KG1 (cell line): ENCODE results near the gene PTPN13.
"Not testable (repeated sequence)": the region's sequence is repeated elsewhere in the genome, so short reads cannot be mapped to it uniquely, and the experiment has no call there.

Experiments
- DNase-seq: peaks from one replicate; lab custom pipeline; 2025; lab: John Stamatoyannopoulos, UW

The PTPN13 gene

DNA sequence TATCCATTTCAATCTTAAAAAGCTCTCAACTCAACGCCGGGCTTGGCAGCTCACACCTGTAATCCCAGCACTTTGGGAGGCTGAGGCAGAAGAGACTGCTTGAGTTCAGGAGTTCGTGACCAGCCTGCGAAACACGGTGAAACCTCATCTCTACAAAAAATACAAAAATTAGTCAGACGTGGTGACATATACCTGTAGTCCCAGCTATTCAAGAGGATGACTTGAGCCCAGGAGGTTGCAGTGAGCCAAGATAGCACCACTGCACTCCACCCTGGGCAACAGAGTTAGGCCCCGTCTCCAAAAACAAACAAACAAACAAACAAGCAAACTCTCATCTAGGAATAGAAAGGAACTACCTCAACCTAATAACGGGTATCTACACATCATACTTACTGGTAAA is 50.8 kb downstream of the PTPN13 start:
- DNase-seq, result no peak

DNA sequence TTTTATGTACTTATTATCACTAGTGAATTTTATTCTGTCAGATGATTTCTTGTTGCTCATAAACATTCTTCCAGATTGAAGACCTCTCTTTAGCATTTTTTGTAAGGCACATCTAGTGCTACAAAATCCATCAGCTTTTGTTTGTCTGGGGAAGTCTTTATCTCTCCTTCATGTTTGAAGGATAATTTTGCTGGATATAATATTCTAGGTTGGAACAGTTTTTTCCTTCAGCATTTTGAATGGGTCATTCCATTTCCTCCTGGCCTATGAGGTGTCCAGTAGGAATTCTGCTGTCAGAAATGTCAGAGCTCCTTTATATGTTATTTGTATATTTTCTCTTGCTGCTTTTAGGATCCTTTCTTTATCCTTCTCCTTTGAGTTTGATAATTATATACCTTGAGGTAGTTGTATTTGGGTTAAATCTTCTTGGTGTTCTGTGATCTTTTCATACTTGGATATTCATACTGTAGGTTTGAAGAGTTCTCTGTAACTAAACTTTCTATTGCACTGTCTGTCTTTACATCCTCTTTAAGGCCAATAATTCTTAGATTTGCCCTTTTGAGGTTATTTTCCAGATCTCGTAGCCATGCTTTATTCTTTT is 58.3 kb downstream of the PTPN13 start:
- DNase-seq, result no peak

DNA sequence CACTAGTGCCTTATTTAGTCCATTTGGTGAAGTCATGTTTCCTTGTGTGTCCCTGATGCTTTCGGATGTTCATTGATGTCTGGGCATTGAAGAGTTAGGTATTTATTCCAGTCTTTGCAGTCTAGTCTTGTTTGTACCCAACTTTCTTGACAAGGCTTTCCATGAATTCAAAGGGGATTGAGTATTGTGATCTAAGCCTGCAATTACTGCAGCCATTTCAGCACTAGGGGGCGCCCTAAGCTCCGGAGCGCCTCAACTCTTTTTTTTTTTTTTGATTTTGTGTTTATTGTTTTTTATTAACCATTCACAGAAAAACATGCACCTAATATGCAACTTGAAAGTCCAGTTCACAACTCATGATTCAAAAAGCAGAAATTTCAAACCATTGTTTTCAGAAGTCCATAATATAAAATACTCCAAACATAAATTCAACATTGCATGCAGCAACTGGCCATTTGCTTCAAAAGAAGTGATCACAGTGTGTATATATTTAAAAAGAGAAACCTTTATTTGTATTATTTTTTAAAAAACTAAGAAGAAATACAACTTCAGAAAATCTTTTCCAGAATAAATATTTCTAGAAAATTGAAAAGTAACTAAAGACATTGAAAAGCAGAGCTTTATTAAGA is 59.2 kb downstream of the PTPN13 start:
- no peak for DNase-seq

- DNase-seq, result not testable (repeated sequence)
These were observed 62.7 kb downstream of the PTPN13 start for GRCh38 chr4:86656781-86657180.

DNA sequence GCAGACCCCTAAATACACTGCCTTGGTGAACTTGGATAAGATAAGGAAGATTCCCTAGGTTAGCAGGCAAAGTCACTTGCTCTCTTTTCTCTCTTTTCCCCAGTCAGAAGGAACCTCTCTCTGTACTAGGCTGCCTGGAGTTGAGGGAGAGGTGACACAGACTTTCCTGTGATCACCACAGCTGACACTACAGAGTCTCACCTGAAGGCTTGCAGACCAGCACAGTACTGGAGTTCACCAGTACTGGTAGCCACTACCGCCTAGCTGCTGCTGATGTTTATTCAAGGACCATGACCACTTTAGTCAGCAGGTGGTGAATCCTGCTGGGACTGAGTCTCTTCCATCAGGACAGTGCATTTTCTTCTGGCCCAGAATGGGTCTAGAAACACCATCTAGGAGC is 63.3 kb downstream of the PTPN13 start:
- no peak for DNase-seq

- no peak for DNase-seq
These were observed 63.8 kb downstream of the PTPN13 start for GRCh38 chr4:86657910-86658309.

- no peak for DNase-seq
These were observed 66.3 kb downstream of the PTPN13 start for GRCh38 chr4:86660401-86660800.

DNA sequence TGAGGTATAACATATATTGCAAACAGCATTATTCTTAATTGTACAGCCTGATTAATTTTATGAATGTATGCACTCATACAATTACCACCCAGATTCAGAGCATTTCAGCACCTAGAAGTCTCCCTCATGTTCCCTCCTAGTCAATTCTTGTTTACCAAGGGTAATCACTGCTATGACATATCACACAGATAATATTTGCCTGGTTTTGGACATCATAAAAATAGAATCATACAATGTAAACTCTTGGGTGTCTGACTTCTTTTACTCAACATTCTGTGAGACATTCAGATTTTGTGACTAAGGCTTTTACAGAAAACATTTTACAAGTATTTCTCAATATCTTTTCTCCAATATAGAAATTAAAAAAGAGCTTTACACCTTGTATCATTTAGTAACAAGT is 66.9 kb downstream of the PTPN13 start:
- DNase-seq, result no peak

- DNase-seq, result no peak
These were observed 67.3 kb downstream of the PTPN13 start for GRCh38 chr4:86661418-86661817.

DNA sequence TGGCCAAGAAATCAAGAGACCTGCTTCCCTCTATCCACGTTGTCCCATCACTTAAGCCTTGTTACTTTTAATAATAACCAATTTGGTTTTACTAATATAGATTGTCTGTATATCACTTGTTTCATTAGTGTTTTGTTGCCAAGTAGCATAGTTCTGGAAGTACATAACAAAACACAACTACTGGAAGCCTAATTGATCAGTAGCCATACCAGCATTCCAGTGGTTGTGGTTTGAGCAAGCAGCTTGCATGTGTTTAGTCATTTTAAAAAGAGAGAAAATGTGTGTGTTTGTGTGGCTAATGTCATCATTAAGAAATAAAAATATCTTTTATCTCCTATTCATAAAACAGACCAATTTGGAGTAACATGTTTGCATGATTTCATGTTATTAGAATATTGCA is 70.8 kb downstream of the PTPN13 start:
- DNase-seq, result no peak

DNA sequence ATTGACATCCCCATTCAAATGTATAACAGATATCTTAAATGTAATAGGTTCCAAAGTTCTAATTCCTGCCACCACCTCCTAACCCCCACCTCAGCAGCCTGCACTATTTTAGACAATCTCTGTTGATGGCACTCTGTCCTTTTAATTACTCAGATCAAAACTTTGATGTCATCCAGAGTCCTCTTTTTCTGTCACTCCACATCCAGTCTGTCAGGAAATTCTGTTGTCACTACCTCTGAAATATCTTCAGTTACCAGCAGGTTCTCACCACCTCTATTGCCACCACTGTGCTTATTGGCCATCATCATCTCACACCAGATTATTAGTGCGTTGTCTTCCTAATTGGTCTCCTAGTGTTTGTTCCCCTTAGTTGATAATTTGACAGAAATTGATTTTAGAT is 76.2 kb downstream of the PTPN13 start:
- DNase-seq, result no peak

- no peak for DNase-seq
These were observed 76.6 kb downstream of the PTPN13 start for GRCh38 chr4:86670756-86671155.

GRCh38 chr4:86675548-86675947 is 81.4 kb downstream of the PTPN13 start:
- no peak for DNase-seq

- DNase-seq, result no peak
These were observed 84.7 kb downstream of the PTPN13 start for GRCh38 chr4:86678796-86679195.

DNA sequence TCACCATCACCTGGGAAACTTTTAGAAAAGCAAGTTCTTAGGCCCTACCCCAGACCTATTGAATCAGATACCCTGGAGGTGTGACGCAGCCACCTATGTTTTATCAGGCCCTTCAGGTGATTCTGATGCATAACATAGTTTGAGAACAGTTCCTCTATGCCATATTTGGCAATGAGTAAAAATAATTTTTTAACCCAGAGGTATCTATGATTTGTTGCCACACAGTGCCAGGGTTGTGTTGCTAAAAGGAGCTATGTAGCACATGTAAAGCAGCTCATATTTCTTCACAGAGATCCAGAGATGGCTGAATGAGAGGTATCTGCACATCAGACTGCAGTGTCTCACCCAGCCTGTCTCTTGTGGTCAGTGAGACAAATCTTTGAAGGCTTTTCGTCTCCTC is 85.3 kb downstream of the PTPN13 start:
- DNase-seq, result no peak

DNA sequence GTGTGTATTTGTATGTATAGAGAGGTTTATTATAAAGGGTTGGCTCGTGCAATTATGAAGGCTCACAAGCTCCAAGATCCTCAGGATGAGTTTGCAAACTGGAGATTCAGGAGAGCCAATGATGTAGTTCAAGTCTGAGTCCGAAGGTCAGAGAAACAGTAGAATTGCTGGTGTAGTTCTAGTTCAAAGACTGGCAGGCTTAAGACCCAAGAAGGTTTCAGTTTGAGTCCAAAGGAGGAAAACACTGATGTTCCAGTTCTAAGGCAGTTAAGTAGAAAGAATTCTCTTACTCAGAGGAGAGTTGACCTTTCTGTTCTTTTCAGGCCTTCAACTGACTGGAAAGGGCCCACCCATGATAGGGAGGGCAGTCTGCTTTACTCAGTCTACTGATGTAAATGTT is 89.1 kb downstream of the PTPN13 start:
- DNase-seq, result no peak

DNA sequence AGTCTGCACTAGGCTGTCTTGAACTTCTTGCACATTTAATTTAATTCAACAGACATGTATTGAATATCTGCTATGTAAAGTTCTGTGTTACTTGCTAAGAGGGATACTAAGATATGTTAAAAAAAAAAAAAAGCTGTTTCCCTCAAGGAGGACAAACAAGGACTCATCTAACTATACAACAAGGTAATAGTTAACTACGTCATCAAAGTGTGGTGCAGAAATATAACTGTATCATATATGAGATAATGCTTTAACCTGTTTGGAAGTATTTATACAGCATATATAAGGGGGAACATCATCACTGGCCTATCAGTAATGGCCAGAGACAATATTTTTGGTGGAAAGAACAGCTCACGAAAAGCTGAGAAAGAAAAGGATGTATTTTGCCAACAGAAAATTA is 89.9 kb downstream of the PTPN13 start:
- no peak for DNase-seq

GRCh38 chr4:86685401-86685800 is 91.3 kb downstream of the PTPN13 start:
- no peak for DNase-seq

DNA sequence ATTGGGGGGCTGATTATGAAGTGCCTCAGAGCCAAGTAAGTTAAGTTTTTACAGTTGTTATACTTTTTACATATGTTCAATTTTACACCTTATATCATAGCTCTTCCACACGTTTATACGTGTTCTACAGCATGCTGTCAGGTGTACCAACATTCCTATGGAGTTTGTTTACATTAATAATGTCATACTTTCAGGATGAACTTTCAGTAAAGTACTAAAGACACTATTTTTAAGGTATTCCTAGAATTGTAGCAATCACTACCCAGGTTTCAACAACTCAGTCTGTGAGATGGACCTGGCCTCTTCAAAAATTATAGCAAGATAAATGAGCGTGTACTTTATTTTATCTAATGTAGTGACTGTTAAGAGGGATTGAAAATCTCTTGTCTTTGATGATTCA is 92.6 kb downstream of the PTPN13 start:
- DNase-seq, result no peak

DNA sequence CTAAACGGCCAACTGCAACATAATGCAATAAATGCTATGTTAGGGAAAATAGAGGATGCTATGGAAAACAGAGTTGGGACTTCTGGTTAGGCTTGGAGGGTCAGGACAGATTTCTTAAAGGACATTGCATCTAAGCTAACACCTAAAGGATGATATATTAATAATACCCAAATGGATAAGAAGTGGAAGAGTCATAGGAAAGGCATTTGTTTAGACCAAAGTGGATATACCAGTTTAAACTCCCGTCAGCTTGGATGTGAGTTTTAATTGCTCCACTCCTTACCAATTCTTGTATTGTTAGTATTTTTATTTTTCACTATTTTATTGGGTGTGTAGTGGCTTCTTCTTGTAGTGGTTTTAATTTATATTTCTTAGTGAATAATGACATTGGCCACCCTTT is 93.9 kb downstream of the PTPN13 start:
- DNase-seq, result no peak

- DNase-seq, result no peak
These were observed 110.5 kb downstream of the PTPN13 start for GRCh38 chr4:86704601-86705000.

DNA sequence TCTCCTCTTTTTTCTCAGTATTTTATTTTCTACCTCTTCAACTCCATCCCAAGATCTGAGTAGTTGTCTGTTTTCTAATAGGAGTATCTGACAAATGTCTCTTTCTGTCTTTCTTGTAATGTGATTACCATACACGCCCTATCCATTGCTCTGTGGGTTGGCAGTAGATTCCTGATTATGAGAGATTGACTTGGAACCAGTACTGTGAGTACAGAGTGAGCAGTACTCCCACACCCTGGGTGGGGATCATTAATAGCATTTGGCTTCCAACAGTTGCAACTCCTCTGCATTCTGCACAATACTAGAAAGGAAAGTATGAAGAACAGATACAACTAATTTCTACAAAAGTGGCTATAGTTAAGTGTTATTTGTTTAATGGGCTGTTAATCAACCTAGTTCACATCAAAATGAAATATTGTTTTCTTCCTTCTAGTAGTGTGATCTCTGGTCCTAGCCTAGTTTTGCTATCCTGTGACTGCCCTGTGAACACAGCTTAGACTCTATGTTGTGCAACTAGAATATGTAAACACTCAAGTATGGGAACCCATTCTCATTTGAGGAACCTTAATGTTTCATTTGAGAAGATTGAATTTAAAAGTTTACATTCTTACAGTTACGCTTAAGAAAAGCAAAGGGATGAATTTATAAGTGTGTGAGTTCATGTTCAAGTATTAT is 112.9 kb downstream of the PTPN13 start:
- no peak for DNase-seq

- no peak for DNase-seq
These were observed 123.5 kb downstream of the PTPN13 start for GRCh38 chr4:86717651-86718050.

DNA sequence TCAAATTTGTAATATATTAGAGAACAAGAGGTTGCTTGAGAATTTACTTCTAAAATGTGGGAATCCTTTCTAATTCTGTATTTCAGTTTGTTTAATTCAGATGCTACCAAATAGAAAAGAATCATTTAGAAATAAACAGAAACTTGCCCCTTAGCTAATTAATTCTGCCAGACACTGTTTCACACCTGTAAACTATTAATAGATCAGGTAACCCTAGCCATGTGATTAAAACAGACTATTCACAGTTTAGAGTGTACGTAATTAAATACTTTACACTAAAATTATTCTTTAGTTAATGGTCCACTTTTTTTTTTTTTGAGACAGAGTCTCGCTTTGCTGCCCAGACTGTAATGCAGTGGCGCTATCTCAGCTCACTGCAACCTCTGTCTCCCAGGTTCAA is 124.0 kb downstream of the PTPN13 start:
- no peak for DNase-seq
